ENCODE data around the gene ATM.
"Not testable (repeated sequence)": the region's sequence is repeated elsewhere in the genome, so short reads cannot be mapped to it uniquely, and the experiment has no call there.

Gene ATM

GRCh38 chr11:108388576-108388975 is 165.7 kb downstream of the ATM start:
- no peak for DNase-seq

GRCh38 chr11:108392353-108392752 is 169.5 kb downstream of the ATM start:
- DNase-seq, result no peak

- no peak for DNase-seq
These were observed 170.2 kb downstream of the ATM start for GRCh38 chr11:108393046-108393445.

GRCh38 chr11:108394744-108395284 is 171.9 kb downstream of the ATM start:
- DNase-seq, result no peak

GRCh38 chr11:108396672-108397071 is 173.8 kb downstream of the ATM start:
- DNase-seq, result not testable (repeated sequence)

- no peak for DNase-seq
These were observed 175.6 kb downstream of the ATM start for GRCh38 chr11:108398439-108398838.

GRCh38 chr11:108402241-108402640 is 179.4 kb downstream of the ATM start:
- no peak for DNase-seq

GRCh38 chr11:108403052-108403451 is 180.2 kb downstream of the ATM start:
- no peak for DNase-seq

GRCh38 chr11:108405706-108406105 is 182.8 kb downstream of the ATM start:
- DNase-seq, result no peak

- no peak for DNase-seq
These were observed 192.1 kb downstream of the ATM start for GRCh38 chr11:108414958-108415357.

- DNase-seq, result peak; percentile 38
These were observed 194.7 kb downstream of the ATM start for GRCh38 chr11:108417551-108417950.

All from activated CD4-positive, alpha-beta T cell treated with anti-CD3 and anti-CD28 coated beads, Interleukin-2, amount 50 U/mL, for 1 hour (primary cell).